Ovary (tissue), 9 donors: Measurements from ENCODE around the gene HABP2. TPM values are rescaled to one million over a fixed set of nuclear protein-coding genes. Genes with fewer than 3 reads are reported as not detected.

Experiments
- DNase-seq, 5 donors: peaks; one replicate each; pipeline ENCODE4 v3.0.0-alpha.2; 2019 to 2020
- H3K27ac ChIP-seq, 2 donors: fragments of 200-600 bp; one replicate each; pipeline versions ENCODE4 v1.5.1 to v1.8.0; 2019 to 2022
- H3K27me3 ChIP-seq: fragments of 200-600 bp; one replicate; pipeline ENCODE4 v1.8.0; 2022
- H3K36me3 ChIP-seq: fragments of 200-600 bp; sonication (generic); one replicate; pipeline ENCODE4 v1.5.1; 2019
- H3K4me1 ChIP-seq: one replicate; pipeline ENCODE4 v1.8.1; 2013; ENCODE audit warnings: mild to moderate bottlenecking, moderate library complexity; ENCODE audit not compliant: insufficient read depth
- H3K4me3 ChIP-seq: fragments of 200-600 bp; sonication (generic); one replicate; pipeline ENCODE4 v1.5.1; 2017
- H3K9me3 ChIP-seq, 2 donors: fragments of 200-600 bp in 1 of 2; sonication (generic) in 1 of 2; one replicate each; pipeline versions ENCODE4 v1.5.1 to v1.8.1; 2013 to 2019; ENCODE audit warnings: mild to moderate bottlenecking in 1 of 2, moderate library complexity in 1 of 2
- EP300 ChIP-seq: sonication (generic); formaldehyde crosslinking; IDR thresholded peaks from one replicate; pipeline ENCODE4 v1.6.1; 2017; ENCODE audit warnings: antibody characterized with exemption
- POLR2A ChIP-seq: fragments of 450-650 bp; IDR thresholded peaks from one replicate; pipeline ENCODE4 v1.6.1; 2017; ENCODE audit warnings: antibody characterized with exemption, mild to moderate bottlenecking, moderate library complexity
- WGBS, 3 donors: extraction: QIAGEN DNeasy Blood & Tissue Kit in 1 of 3; methylation state at CpG; one replicate each; pipeline versions ENCODE4 v1.1.5 to v1.1.7; 2013 to 2017; 5-methylcytosine and 5-hydroxymethylcytosine counted together
- intact Hi-C, 4 donors: fragments of 100-400 bp; cut with DNase I; formaldehyde crosslinking; loops; one replicate each; pipeline versions ENCODE4 v1.11.0 to v1.15.1; 2022 to 2023
- polyA plus RNA-seq, 2 donors: library from polyadenylated mRNA; stranded (reverse); fragments of 200-250 nt in 1 of 2; fragments of 350-450 nt in 1 of 2; fragmentation: Illumina TruSeq in 1 of 2; extraction: RNeasy Lipid Tissue Mini Kit (QIAGEN cat#74804) in 1 of 2; gene quantifications; one replicate each; pipeline ENCODE4 v1.2.3, GENCODE V29; 2013 to 2014
- total RNA-seq, 7 donors: library from RNA; depleted of rRNA in 2 of 7; stranded (reverse); fragments of >200 nt in 2 of 7; fragmentation: NEBNext Ultra II Directional in 3 of 7; extraction: Animal tissue kit (Norgen Biotek cat#: 25700) in 3 of 7; gene quantifications; one replicate each; pipeline versions ENCODE4 v1.1.0 to v1.2.4, GENCODE V29; 2016 to 2023
- TF ChIP-seq, protein P1 (sequence below), 3 donors: fragments of 450-650 bp in 2 of 3; fragments of 200-600 bp in 1 of 3; IDR thresholded peaks; one replicate each; pipeline versions ENCODE4 v1.5.1 to v1.8.0; 2016 to 2022; ENCODE audit warnings: antibody characterized with exemption in 3 of 3, mild to moderate bottlenecking in 1 of 3
- donor health status: DM: no; HTN: no; CAD: no; lungs with moderate emphysema.
- donor health status: DM: no; HTN: no; CAD: no.
- donor health status: Bipolar disorder and iron deficiency.
- donor health status: DM: yes; HTN: yes; CAD: no.
- donor health status: DM: no; HTN: no; CAD: no.
- donor health status: DM: yes; HTN: yes; CAD: no.

The HABP2 gene
- total and polyA plus RNA-seq, 9 donors = 0.07 to 2.3 (median 0.19) TPM; not detected in 3

DNA sequence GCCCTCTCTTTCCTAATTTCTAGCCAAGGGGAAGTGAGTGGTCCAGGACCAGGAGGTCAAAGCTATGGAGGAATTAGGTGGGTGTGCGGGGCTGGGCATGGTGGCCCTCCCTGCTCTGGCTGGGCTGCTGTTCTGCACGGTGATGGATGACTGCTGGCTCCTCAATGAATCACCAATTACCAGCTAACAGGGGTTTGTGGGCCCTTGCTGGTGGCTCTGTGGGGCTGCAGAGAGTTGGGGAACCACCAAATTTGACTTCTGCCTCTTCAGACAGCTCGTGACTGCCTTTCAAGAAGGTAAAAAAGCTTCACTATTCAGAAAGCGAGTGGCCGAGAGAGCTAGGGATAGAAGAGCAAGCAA is 35.0 kb upstream of the HABP2 start:
- no peaks in the 10 kb centered on the region for H3K9me3 ChIP-seq
- H3K27me3 ChIP-seq = no peaks in the 10 kb centered on the region
- no peak overlapping the region for H3K27ac ChIP-seq
- H3K36me3 ChIP-seq = no peaks in the 10 kb centered on the region
- H3K4me1 ChIP-seq = peaks cover 5% of the 10 kb centered on the region
- H3K4me3 ChIP-seq = no peak overlapping the region
- DNase-seq = no peak
- TF ChIP-seq POLR2A (no peak), EP300 (no peak)
- TF ChIP-seq, protein P1, sequence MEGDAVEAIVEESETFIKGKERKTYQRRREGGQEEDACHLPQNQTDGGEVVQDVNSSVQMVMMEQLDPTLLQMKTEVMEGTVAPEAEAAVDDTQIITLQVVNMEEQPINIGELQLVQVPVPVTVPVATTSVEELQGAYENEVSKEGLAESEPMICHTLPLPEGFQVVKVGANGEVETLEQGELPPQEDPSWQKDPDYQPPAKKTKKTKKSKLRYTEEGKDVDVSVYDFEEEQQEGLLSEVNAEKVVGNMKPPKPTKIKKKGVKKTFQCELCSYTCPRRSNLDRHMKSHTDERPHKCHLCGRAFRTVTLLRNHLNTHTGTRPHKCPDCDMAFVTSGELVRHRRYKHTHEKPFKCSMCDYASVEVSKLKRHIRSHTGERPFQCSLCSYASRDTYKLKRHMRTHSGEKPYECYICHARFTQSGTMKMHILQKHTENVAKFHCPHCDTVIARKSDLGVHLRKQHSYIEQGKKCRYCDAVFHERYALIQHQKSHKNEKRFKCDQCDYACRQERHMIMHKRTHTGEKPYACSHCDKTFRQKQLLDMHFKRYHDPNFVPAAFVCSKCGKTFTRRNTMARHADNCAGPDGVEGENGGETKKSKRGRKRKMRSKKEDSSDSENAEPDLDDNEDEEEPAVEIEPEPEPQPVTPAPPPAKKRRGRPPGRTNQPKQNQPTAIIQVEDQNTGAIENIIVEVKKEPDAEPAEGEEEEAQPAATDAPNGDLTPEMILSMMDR (IDR thresholded peaks at IDR 0.05) = no peak
- WGBS, 3 donors = 74 to 86% (median 82%) methylated on average over 5 of the region's 5 CpGs
- intact Hi-C loops = no loop called here

DNA sequence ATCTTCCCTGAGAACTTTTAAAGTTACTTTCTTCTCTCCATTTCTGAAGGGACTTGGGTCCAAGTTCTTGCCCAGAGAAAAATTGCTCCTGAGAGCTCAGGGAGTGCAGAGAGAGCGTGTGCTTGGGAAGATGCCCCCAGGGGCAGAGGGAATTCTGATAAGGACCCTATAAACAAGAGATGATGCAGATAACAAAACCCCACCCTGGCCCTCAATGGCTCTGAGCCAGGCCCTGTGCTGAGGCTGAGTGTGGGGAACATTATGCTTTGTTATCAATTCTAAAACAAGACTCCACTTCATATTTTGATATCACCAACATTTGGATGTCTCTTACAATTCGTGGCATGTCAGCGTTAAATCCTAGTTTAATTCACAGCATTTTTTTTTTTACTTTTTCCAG is 34.4 kb upstream of the HABP2 start:
- 45 to 48% (median 47%) methylated on average over 3 of the region's 3 CpGs for WGBS, 3 donors
- no peaks in the 10 kb centered on the region for H3K9me3 ChIP-seq
- H3K27ac ChIP-seq = no peak overlapping the region
- no peaks in the 10 kb centered on the region for H3K27me3 ChIP-seq
- H3K4me1 ChIP-seq = peaks cover 5% of the 10 kb centered on the region
- no peak overlapping the region for H3K4me3 ChIP-seq
- TF ChIP-seq POLR2A = no peak
- TF ChIP-seq EP300 = no peak
- TF ChIP-seq, protein P1 (IDR thresholded peaks at IDR 0.05) = no peak
- intact Hi-C loops = no loop called here
- no peaks in the 10 kb centered on the region for H3K36me3 ChIP-seq
- DNase-seq = no peak

- Histone ChIP-seq H3K27ac (no peak overlapping the region), H3K4me1 (peaks cover 5% of the 10 kb centered on the region), H3K4me3 (no peak overlapping the region), H3K36me3 (no peaks in the 10 kb centered on the region), H3K9me3 (no peaks in the 10 kb centered on the region), H3K27me3 (no peaks in the 10 kb centered on the region)
- intact Hi-C loops = no loop called here
- DNase-seq = no peak
- TF ChIP-seq, protein P1 (IDR thresholded peaks at IDR 0.05) = no peak
- TF ChIP-seq EP300 (no peak), POLR2A (no peak)
- WGBS, 3 donors = 68 to 75% (median 72%) methylated on average over 10 of the region's 10 CpGs
These were observed 33.8 kb upstream of the HABP2 start for GRCh38 chr10:113518816-113519591.

DNA sequence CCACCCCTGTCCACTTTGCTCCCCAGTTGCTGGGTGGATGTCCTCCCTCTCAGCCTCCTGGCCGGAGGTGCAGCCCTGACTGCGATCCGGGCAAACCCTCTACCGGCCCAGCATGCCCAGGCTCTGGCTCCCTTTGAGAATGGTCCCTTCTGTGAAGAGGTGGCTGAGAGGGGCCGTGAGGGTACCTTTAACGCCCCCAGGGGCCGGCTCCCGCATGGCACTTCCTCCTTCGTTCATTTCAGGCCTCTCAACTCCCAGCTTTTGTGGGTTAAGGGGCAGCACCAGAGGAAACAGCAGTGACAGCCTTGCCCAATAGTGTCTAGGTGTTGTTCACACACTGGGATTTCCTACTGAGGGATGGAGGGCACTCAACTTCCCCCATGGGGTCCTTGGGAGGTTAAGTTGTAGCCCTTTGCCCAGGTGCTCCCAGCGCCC is 33.2 kb upstream of the HABP2 start:
- WGBS, 3 donors = 88 to 92% (median 90%) methylated on average over 10 of the region's 10 CpGs
- no peak overlapping the region for H3K27ac ChIP-seq

More for the DNA sequence above, 33.2 kb upstream of the HABP2 start:
- TF ChIP-seq POLR2A = no peak
- TF ChIP-seq, protein P1 (IDR thresholded peaks at IDR 0.05) = no peak
- TF ChIP-seq EP300 = no peak
- no peaks in the 10 kb centered on the region for H3K9me3 ChIP-seq
- no peak overlapping the region for H3K4me3 ChIP-seq
- no peaks in the 10 kb centered on the region for H3K36me3 ChIP-seq
- H3K27me3 ChIP-seq = no peaks in the 10 kb centered on the region
- no peak for DNase-seq
- intact Hi-C loops = loop anchor here in 1 of 4 donors (10.0 kb wide), 1 partner anchor 125 kb away; no protein-coding TSS in a partner anchor
- peaks cover 5% of the 10 kb centered on the region for H3K4me1 ChIP-seq
